Mucosa of gallbladder (tissue), 1 donor: ENCODE measurements around the gene ANKRD53. TPM values are rescaled to one million over a fixed set of nuclear protein-coding genes. Genes with fewer than 3 reads are reported as not detected.

Experiments
- DNase-seq: peaks from one replicate; pipeline ENCODE4 v3.0.0-alpha.2; 2020; ENCODE audit warnings: low spot score
- total RNA-seq: library from RNA; stranded (reverse); gene quantifications from one replicate; pipeline ENCODE4 v1.2.1, GENCODE V29; 2021
- donor health status: DM: no; HTN: no; CAD: no.

ANKRD53 gene
- total RNA-seq, 1 donor from 2014 or later: 2.9 TPM

- DNase-seq: peak; percentile 3
Observed at GRCh38 chr2:70965506-70965905, 12.9 kb upstream of the ANKRD53 start.

- DNase-seq: peak; percentile 3
Observed at GRCh38 chr2:70966681-70967080, 11.7 kb upstream of the ANKRD53 start.

- DNase-seq: no peak
Observed at GRCh38 chr2:70967189-70967588, 11.2 kb upstream of the ANKRD53 start.

GRCh38 chr2:70974592-70974991, 3.8 kb upstream of the ANKRD53 start:
- DNase-seq: peak; percentile 4

- DNase-seq: peak; percentile 6
Observed at GRCh38 chr2:70975237-70975636, 3.2 kb upstream of the ANKRD53 start.

- DNase-seq: no peak
Observed at GRCh38 chr2:70977605-70978205, 725 bp upstream of the ANKRD53 start.

GRCh38 chr2:70979180-70979488, 704 bp downstream of the ANKRD53 start:
- DNase-seq: no peak

- DNase-seq: no peak
Observed at GRCh38 chr2:70979626-70980025, 1.2 kb downstream of the ANKRD53 start.

- DNase-seq: no peak
Observed at GRCh38 chr2:70981421-70981820, 3.0 kb downstream of the ANKRD53 start.

- no peak for DNase-seq
Observed at GRCh38 chr2:70981866-70982810, 3.7 kb downstream of the ANKRD53 start.

GRCh38 chr2:70982971-70983370, 4.5 kb downstream of the ANKRD53 start:
- DNase-seq: no peak

- no peak for DNase-seq
Observed at GRCh38 chr2:70983506-70984227, 5.2 kb downstream of the ANKRD53 start.

- DNase-seq: no peak
Observed at GRCh38 chr2:70984228-70984575, 5.8 kb downstream of the ANKRD53 start.

- DNase-seq: peak; percentile 62
Observed at GRCh38 chr2:70984576-70985282, 6.3 kb downstream of the ANKRD53 start.

- DNase-seq: no peak
Observed at GRCh38 chr2:70985283-70985688, 6.9 kb downstream of the ANKRD53 start.

GRCh38 chr2:70985956-70986355, 7.5 kb downstream of the ANKRD53 start:
- DNase-seq: no peak

- no peak for DNase-seq
Observed at GRCh38 chr2:70986499-70987189, 8.2 kb downstream of the ANKRD53 start.

GRCh38 chr2:70987386-70987785, 9.0 kb downstream of the ANKRD53 start:
- DNase-seq: no peak

GRCh38 chr2:70988151-70988550, 9.7 kb downstream of the ANKRD53 start:
- DNase-seq: no peak

GRCh38 chr2:70988726-70989648, 10.6 kb downstream of the ANKRD53 start:
- no peak for DNase-seq
